ENCODE measurements around the gene TIMM8A. TPM values are rescaled to one million over a fixed set of nuclear protein-coding genes. Genes with fewer than 3 reads are reported as not detected.

TIMM8A gene
- polyA plus RNA-seq, 2 of the 4 experiments (the other 2 are of a cell fraction) = 24.5 to 36.8 TPM

- no peaks in the 10 kb centered on the region for H3K9me3 ChIP-seq
- peak; percentile 85 for FAIRE-seq
- ATAC-seq = peak; percentile 94 to 96
- peaks cover 22% of the 10 kb centered on the region for H3K4me1 ChIP-seq
- 2% methylated on average over 38 of the region's 47 CpGs for WGBS (ENCODE audit: missing lambda C conversion rate)
- CTCF ChIA-PET = interaction anchor here (0.6 to 1.9 kb wide), 8 partner anchors 9 to 1508 kb away, joined by 3 to 25 read pairs (median 4); partner anchors contain the start of gene TIMM8A
- H3K4me2 ChIP-seq = peak within 1 kb of the TSS; percentile 99
- POLR2A ChIA-PET = interaction anchor here (0.6 to 2.3 kb wide), 20 partner anchors 10 to 571 kb away, joined by 3 to 46 read pairs (median 4); partner anchors contain the start of genes CENPI, CSTF2, GLA and HNRNPH2
- peak within 1 kb of the TSS; percentile 87 to 95 for H3K27ac ChIP-seq
- DNase-seq (ENCODE audit: low read depth in 1 of 2, low spot score in 1 of 2) = peak; percentile 89 to 94
- peak within 1 kb of the TSS; percentile 85 for H3K4me3 ChIP-seq
- no peak for TF ChIP-seq HOXB5 (CRISPR knock-in tag; IDR thresholded peaks at IDR 0.05)
- TF ChIP-seq JUNB (IDR thresholded peaks at IDR 0.05) = no peak
- no peak for TF ChIP-seq NPAS2 (CRISPR knock-in tag; IDR thresholded peaks at IDR 0.05; ENCODE audit: borderline replicate concordance)
- TF ChIP-seq KDM5A (IDR thresholded peaks at IDR 0.05) = no peak
- no peak for TF ChIP-seq HOXB13 (CRISPR knock-in tag; IDR thresholded peaks at IDR 0.05; ENCODE audit: low read depth)
- peak; percentile 85 for TF ChIP-seq HOXA7 (CRISPR knock-in tag; IDR thresholded peaks at IDR 0.05)
- peak; percentile 92 to 97 for TF ChIP-seq JUN (IDR thresholded peaks at IDR 0.05)
- TF ChIP-seq, protein P1, sequence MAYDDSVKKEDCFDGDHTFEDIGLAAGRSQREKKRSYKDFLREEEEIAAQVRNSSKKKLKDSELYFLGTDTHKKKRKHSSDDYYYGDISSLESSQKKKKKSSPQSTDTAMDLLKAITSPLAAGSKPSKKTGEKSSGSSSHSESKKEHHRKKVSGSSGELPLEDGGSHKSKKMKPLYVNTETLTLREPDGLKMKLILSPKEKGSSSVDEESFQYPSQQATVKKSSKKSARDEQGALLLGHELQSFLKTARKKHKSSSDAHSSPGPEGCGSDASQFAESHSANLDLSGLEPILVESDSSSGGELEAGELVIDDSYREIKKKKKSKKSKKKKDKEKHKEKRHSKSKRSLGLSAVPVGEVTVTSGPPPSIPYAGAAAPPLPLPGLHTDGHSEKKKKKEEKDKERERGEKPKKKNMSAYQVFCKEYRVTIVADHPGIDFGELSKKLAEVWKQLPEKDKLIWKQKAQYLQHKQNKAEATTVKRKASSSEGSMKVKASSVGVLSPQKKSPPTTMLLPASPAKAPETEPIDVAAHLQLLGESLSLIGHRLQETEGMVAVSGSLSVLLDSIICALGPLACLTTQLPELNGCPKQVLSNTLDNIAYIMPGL (CRISPR knock-in tag; IDR thresholded peaks at IDR 0.05; ENCODE audit: borderline replicate concordance) = no peak
- TF ChIP-seq RARB (CRISPR knock-in tag; IDR thresholded peaks at IDR 0.05) = peak; percentile 91; the same call in 1 of the 2 replicates
- TF ChIP-seq PHF8 (IDR thresholded peaks at IDR 0.05; ENCODE audit: borderline replicate concordance, low read depth) = peak; percentile 94
- TF ChIP-seq, protein P2, sequence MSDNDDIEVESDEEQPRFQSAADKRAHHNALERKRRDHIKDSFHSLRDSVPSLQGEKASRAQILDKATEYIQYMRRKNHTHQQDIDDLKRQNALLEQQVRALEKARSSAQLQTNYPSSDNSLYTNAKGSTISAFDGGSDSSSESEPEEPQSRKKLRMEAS (IDR thresholded peaks at IDR 0.05) = peak; percentile 98
- TF ChIP-seq EP300 (IDR thresholded peaks at IDR 0.05) = no peak
- TF ChIP-seq ZC3H11A (IDR thresholded peaks at IDR 0.05) = no peak
- TF ChIP-seq NFE2L2 (conservative IDR thresholded peaks at IDR 0.05; ENCODE audit: low read length) = no peak
- no peak for TF ChIP-seq ZFP36 (IDR thresholded peaks at IDR 0.05; ENCODE audit: borderline replicate concordance, partially characterized antibody)
- 0 out of 2 replicates have a peak, but pooled peaks have one; percentile 39 for TF ChIP-seq FOXS1 (CRISPR knock-in tag; IDR thresholded peaks at IDR 0.05)
- no peak for TF ChIP-seq ATOH8 (CRISPR knock-in tag; IDR thresholded peaks at IDR 0.05; ENCODE audit: low read depth)
- TF ChIP-seq, protein P3, sequence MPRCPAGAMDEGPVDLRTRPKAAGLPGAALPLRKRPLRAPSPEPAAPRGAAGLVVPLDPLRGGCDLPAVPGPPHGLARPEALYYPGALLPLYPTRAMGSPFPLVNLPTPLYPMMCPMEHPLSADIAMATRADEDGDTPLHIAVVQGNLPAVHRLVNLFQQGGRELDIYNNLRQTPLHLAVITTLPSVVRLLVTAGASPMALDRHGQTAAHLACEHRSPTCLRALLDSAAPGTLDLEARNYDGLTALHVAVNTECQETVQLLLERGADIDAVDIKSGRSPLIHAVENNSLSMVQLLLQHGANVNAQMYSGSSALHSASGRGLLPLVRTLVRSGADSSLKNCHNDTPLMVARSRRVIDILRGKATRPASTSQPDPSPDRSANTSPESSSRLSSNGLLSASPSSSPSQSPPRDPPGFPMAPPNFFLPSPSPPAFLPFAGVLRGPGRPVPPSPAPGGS (IDR thresholded peaks at IDR 0.05) = peak; percentile 85; the same call in 2 of the 3 replicates
- peak; percentile 93 for TF ChIP-seq POLR2A (IDR thresholded peaks at IDR 0.05; ENCODE audit: low read length)
- TF ChIP-seq EHMT2 (IDR thresholded peaks at IDR 0.05; ENCODE audit: low read depth) = no peak
- no peak for TF ChIP-seq CHD4 (IDR thresholded peaks at IDR 0.05; ENCODE audit: borderline replicate concordance)
- TF ChIP-seq CEBPB (IDR thresholded peaks at IDR 0.05) = no peak; a peak in 1 of 4 replicates
- TF ChIP-seq CHD2 (IDR thresholded peaks at IDR 0.05; ENCODE audit: low read length, partially characterized antibody) = no peak
- TF ChIP-seq RNF2 (IDR thresholded peaks at IDR 0.05; ENCODE audit: borderline replicate concordance, low read depth) = no peak
- TF ChIP-seq, protein P4, sequence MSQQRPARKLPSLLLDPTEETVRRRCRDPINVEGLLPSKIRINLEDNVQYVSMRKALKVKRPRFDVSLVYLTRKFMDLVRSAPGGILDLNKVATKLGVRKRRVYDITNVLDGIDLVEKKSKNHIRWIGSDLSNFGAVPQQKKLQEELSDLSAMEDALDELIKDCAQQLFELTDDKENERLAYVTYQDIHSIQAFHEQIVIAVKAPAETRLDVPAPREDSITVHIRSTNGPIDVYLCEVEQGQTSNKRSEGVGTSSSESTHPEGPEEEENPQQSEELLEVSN (IDR thresholded peaks at IDR 0.05; ENCODE audit: borderline replicate concordance, low read depth) = peak; percentile 29; the same call in 1 of the 2 replicates
- no peak for TF ChIP-seq SMC3 (IDR thresholded peaks at IDR 0.05)
- no peak for TF ChIP-seq CBX2 (IDR thresholded peaks at IDR 0.05; ENCODE audit: borderline replicate concordance, low read depth)
- TF ChIP-seq SREBF2 (IDR thresholded peaks at IDR 0.05) = no peak
- TF ChIP-seq ZSCAN20 (CRISPR knock-in tag; IDR thresholded peaks at IDR 0.05) = no peak
- TF ChIP-seq EHF (CRISPR knock-in tag; IDR thresholded peaks at IDR 0.05) = 0 out of 2 replicates have a peak, but pooled peaks have one; percentile 22
- peak; percentile 94 for TF ChIP-seq TFCP2L1 (CRISPR knock-in tag; IDR thresholded peaks at IDR 0.05)
- TF ChIP-seq ESRRA (IDR thresholded peaks at IDR 0.05; ENCODE audit: borderline replicate concordance, low read length) = no peak; the same call in 1 of the 2 replicates
Measured at GRCh38 chrX:101390664-101391525, 42.4 kb upstream of the TIMM8A start, which contains the start of gene RPL36A. RPL36A (plus strand) TSS chrX:101391011; CDS start chrX:101391044, 33 bp downstream.
